NCI-H2107 treated with DMSO at 0.1 percent for 48 hours (cell line): ENCODE measurements around the gene NRXN2.

Experiments used
- DNase-seq: peaks from one replicate; lab custom pipeline; 2025; ENCODE audit not compliant: unreplicated experiment; lab: John Stamatoyannopoulos, UW

Gene NRXN2

DNA sequence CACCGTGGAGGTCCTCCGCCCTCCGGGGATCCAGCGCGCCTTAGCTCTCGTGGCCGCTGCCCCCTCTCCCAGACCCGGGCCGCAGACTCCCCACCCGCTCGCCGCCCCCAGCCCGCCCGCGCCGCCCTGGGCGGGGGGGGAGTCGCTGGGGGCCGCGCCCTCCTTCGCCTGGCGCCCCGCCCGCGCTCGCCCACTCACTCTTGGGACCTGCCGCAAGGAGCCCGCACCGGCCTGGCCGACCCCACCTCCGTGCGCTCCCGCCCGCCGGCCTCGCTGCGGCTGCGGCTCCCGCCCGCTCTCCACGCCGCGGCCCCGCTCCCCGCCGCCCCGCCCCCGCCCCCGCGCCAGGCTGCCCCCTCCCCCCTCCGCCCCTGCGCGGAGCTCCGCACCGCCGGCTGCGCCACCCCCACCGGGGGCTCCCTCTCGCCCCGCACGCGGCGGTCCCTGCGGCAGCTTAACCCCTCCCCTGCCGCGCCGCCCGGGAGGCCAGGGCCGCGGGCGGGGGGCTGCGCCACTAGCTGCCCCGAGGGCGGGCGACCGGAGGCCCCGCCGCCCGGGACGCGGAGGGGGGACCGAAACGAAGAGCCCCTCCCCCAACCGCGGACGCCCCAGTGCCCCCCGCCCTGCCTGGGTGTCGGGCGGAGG lies 21.7 kb upstream of the NRXN2 start:
- no peak for DNase-seq

- DNase-seq, result no peak
Measured at GRCh38 chr11:64743591-64744543, 20.9 kb upstream of the NRXN2 start, which contains the start of gene RASGRP2. Gene RASGRP2, minus strand, starts transcription at chr11:64744142. Its CDS starts 1,276 bp downstream, at chr11:64742866.

GRCh38 chr11:64742889-64743590 lies 20.0 kb upstream of the NRXN2 start:
- DNase-seq, result no peak

DNA sequence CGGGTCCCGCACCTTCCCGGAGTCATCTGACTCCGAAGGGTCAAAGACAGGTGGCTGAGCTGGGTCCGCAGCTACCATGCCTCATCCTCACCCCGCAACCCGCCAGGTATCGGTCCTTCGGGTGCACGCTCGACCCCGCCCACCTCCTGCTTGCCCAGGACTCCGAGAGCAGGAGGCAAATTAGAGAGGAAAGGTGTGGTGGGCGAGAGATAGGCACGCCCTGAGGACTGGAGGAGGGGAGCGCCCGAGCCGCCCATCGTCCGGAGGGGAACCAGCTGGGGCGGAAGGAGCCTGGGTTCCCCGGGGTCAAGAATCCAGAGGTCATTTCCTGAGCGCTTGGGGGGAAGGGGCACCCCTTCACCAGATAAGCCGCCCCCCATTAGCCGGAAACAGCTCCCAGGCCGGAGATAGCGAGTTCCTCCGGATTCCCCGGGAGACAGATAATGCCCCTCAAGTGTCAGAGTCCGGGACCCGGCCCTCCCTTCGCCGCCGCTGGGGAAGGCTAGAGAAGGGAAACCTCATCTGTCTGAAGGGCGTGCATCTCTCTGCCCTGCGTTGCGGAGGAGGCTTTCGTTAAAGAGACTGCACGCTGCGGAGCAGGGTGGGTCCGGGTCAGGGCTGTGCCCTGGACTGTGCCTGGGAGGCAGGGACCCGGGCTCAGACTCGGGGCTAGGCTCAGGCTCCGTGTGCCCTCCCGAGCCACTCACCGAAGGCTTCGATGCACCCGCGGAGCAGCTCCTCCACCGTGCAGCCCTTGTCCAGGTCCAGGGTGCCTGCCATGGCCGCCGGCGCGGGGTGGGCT lies 19.3 kb upstream of the NRXN2 start:
- DNase-seq, result no peak

DNA sequence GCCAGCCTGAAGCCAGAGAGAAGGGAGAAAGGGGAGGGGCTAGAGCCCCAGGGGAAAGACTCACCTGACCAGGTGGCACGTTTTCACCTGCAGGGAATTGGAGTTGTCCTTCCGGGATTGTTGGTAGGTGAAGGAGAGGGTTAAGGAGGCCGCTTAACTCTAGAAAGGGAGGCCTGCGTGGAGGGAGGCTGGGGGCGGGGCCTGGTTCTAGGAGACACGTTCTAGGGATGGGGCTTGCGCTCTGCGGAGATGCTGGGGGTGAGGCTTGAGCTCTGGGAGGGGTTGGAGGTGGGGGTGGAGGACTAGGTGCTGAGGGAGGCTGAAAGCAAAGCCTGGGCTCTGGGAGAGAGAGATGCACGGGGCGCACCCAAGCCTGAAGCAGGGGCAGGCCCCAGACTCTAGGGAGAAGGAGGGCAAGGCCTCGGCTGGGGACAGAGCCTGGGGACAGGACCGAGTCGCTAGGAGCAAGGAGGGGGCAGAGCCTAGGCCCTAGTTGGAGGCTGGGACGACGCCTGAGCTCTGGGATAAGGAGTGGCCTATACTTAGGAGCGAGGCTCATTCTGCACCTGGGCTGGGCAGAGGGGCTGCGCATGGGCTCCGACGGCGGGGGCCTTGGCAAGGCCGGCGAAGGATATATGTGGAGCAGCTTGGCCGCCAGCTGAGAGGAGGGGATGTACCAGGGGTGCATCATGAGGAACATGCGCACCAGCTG lies 18.5 kb upstream of the NRXN2 start:
- DNase-seq, result no peak

DNA sequence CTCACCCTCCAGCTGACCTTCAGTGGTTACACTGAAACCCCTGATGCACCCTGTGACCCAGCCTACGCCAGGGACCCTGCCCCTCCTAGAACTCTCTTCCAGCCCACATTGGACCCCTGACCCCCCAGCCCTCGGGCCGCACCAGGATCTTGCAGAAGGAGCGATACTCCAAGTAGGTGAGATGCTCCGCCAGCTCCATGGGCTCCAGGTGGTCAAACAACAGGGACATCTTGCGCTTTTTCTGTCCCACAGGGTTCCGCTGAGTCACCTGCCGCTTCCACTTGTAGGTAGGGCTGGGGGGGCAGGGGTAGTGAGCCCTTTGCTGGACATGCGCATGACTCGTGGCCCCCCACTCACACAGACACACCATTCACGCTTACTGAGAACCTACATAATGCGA lies 16.9 kb upstream of the NRXN2 start:
- no peak for DNase-seq

GRCh38 chr11:64736654-64737053 lies 13.7 kb upstream of the NRXN2 start:
- DNase-seq, result no peak

DNA sequence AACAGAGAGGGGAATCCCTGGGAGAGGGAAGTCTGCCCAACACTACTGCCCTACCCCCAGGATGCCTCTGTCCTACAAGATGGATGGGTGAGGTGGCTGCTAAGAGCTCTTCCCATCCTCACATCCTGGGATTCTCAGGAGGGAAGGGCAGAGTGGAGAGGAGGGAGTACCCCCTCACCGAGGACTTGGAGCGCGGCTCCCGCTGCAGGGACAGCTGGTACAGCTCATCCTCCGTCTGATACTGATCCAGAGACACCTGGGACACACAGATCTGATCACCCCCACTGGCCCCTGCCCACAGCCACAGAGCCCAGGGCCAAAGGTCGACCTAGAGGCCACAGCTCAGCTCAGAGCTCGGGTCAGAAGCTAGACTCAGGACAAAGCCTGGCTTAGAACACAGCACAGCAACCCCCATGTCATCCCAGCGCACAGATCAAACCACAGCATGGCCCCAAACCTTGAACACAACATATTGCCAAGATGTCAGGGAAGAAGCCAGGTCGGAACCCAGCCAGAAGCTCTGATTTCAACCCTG lies 12.8 kb upstream of the NRXN2 start:
- no peak for DNase-seq

GRCh38 chr11:64734811-64735724 lies 12.1 kb upstream of the NRXN2 start:
- DNase-seq, result no peak

GRCh38 chr11:64731601-64732000 lies 8.6 kb upstream of the NRXN2 start:
- DNase-seq, result no peak

- DNase-seq, result no peak
Measured at GRCh38 chr11:64729851-64730382, 6.9 kb upstream of the NRXN2 start.

GRCh38 chr11:64728757-64729365 lies 5.9 kb upstream of the NRXN2 start:
- DNase-seq, result no peak

DNA sequence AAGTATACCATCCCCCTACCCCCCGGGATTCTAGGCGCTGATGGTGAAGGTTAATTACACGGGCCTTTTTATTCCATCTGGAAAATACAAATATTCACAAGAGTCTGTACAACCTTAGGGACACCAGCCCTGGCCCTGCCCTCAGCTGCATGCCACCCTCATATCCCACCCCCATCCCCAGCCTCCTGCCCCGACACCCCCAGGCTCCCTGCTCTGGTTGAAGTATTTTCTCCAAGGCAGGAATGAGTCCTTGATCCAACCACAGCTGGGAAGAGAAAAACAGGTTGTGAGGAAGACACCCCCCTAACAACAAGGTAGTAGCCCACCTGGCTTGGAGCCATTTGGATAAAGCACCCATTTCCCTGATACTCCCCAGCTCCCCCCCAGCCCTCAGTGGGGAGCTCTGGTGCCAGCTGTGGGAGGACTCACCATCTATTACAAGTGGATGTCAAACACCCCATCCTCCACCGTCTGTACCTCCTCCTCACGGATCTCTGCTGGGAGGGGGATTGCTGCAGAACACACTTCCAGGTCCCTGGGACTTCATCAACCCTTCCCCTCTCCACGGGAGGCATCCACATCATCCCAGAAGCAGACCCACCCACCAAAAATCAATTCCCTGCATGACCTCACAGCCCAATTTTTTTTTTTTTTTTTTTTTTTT lies 4.0 kb upstream of the NRXN2 start:
- DNase-seq, result no peak

GRCh38 chr11:64726211-64726641 lies 3.2 kb upstream of the NRXN2 start:
- no peak for DNase-seq

DNA sequence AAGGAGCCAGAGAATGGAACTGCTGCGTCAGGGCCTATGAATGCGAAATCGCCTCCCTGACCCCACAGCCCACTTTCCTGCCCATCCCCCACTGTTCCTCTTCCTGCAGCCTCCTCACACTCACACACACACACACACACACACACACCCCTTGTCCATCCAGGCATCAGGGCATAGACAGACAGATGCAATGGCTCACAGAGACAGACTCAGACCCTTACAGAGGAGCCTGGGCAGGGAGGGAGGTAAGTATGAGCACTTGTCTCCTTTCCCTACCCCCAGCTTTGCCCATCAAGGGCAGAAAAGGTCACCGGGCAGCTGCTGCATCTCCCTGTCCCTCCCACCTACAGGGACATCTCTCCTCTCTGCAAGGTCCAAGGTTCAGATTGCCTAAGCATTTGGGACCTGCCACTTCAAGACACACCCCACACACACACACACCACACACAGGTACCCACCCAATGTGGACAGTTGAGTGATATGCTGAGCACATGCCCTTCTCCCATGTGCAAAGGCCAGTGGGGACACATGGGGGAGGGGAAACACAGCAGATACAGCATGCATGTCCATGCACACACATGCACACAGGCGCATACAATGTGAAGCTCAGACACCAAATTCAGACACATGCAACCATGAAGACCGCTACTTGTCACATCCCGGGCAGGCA lies 2.0 kb upstream of the NRXN2 start:
- DNase-seq, result no peak

- DNase-seq, result no peak
Measured at GRCh38 chr11:64723907-64724862, 1.2 kb upstream of the NRXN2 start.
